ENCODE measurements around the gene PAFAH2. TPM values are rescaled to one million over a fixed set of nuclear protein-coding genes. Genes with fewer than 3 reads are reported as not detected.

Gene PAFAH2
- total RNA-seq, 1 experiment from 2014 or later, result 13.0 TPM

DNA sequence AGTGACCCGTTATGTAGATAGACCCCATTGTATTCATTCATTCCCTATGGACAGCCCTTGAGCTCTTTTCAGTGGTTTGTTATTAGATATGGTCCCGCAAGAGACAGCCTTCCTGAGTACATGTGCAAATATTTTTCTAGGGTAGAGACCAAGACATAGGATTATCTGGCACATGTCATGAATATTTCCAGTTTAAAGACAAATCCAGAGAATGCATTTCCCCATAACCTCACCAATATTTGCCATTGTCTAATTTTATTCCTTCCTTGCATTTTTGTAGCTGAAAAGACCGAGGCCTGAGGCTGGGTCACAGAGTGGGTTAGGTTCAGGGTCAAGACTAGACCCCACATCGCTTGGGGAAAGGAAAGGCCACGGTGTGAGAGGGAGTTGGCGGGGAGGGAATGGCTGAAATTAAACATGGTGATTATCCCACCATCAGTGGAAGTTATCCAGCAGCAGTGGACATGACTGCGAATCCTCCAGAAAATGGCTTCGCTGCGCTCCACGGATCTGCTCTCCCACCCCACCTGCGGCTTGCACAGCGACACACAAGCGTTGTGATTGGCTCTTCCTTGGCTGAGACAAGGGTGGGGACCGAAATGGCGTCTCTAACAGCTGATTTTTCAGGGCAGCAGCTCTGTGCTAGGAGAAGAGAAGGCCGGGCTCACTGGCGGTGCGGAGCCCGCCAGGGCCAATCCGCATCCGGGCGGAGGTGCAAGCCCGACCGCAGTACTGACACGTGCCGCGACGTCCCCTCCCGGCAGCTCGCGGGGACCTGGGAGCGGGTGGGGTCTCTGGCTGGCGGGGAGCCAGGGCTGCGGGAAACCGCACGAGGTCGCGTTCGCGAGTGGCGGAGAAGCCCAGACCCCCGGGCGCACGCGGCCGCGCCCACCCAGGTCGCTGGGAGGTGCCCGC, 75.5 kb downstream of the PAFAH2 start:
- intact Hi-C loops (cut with micrococcal nuclease), result no loop called here
- H3K9me3 ChIP-seq (ENCODE audit: control insufficient read depth in 1 of 2, insufficient read depth in 1 of 2, low read depth in 1 of 2, low read length in 2 of 2), result no peaks in the 10 kb centered on the region
- no peak for TF ChIP-seq SIN3A (IDR thresholded peaks at IDR 0.05; ENCODE audit: low read depth)
- TF ChIP-seq TCF7L2 (IDR thresholded peaks at IDR 0.05; ENCODE audit: borderline replicate concordance, extremely low read depth, insufficient read depth, insufficient read length), result no peak
- TF ChIP-seq, protein P1, sequence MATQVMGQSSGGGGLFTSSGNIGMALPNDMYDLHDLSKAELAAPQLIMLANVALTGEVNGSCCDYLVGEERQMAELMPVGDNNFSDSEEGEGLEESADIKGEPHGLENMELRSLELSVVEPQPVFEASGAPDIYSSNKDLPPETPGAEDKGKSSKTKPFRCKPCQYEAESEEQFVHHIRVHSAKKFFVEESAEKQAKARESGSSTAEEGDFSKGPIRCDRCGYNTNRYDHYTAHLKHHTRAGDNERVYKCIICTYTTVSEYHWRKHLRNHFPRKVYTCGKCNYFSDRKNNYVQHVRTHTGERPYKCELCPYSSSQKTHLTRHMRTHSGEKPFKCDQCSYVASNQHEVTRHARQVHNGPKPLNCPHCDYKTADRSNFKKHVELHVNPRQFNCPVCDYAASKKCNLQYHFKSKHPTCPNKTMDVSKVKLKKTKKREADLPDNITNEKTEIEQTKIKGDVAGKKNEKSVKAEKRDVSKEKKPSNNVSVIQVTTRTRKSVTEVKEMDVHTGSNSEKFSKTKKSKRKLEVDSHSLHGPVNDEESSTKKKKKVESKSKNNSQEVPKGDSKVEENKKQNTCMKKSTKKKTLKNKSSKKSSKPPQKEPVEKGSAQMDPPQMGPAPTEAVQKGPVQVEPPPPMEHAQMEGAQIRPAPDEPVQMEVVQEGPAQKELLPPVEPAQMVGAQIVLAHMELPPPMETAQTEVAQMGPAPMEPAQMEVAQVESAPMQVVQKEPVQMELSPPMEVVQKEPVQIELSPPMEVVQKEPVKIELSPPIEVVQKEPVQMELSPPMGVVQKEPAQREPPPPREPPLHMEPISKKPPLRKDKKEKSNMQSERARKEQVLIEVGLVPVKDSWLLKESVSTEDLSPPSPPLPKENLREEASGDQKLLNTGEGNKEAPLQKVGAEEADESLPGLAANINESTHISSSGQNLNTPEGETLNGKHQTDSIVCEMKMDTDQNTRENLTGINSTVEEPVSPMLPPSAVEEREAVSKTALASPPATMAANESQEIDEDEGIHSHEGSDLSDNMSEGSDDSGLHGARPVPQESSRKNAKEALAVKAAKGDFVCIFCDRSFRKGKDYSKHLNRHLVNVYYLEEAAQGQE (IDR thresholded peaks at IDR 0.05; ENCODE audit: low read depth), result no peak
- TF ChIP-seq CEBPB (IDR thresholded peaks at IDR 0.05; ENCODE audit: low read depth), result no peak
- no peak for TF ChIP-seq SRF (IDR thresholded peaks at IDR 0.05; ENCODE audit: low read depth)
- TF ChIP-seq ELF1 (IDR thresholded peaks at IDR 0.05; ENCODE audit: borderline replicate concordance, low read depth), result no peak
- TF ChIP-seq ZNF274 (IDR thresholded peaks at IDR 0.05; ENCODE audit: low read depth, low read length), result no peak
- no peak for TF ChIP-seq SP1 (IDR thresholded peaks at IDR 0.05; ENCODE audit: low read depth)
- TF ChIP-seq, protein P2, sequence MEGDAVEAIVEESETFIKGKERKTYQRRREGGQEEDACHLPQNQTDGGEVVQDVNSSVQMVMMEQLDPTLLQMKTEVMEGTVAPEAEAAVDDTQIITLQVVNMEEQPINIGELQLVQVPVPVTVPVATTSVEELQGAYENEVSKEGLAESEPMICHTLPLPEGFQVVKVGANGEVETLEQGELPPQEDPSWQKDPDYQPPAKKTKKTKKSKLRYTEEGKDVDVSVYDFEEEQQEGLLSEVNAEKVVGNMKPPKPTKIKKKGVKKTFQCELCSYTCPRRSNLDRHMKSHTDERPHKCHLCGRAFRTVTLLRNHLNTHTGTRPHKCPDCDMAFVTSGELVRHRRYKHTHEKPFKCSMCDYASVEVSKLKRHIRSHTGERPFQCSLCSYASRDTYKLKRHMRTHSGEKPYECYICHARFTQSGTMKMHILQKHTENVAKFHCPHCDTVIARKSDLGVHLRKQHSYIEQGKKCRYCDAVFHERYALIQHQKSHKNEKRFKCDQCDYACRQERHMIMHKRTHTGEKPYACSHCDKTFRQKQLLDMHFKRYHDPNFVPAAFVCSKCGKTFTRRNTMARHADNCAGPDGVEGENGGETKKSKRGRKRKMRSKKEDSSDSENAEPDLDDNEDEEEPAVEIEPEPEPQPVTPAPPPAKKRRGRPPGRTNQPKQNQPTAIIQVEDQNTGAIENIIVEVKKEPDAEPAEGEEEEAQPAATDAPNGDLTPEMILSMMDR (IDR thresholded peaks at IDR 0.05 in 2 of 3, conservative IDR thresholded peaks at IDR 0.05 in 1 of 3; ENCODE audit: borderline replicate concordance in 1 of 3, insufficient read depth in 1 of 3, low read depth in 2 of 3, low read length in 2 of 3), result no peak
- no peak for TF ChIP-seq EZH2 (IDR thresholded peaks at IDR 0.05)
- TF ChIP-seq, protein P3, sequence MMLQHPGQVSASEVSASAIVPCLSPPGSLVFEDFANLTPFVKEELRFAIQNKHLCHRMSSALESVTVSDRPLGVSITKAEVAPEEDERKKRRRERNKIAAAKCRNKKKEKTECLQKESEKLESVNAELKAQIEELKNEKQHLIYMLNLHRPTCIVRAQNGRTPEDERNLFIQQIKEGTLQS (IDR thresholded peaks at IDR 0.05), result no peak
- TF ChIP-seq, protein P4, sequence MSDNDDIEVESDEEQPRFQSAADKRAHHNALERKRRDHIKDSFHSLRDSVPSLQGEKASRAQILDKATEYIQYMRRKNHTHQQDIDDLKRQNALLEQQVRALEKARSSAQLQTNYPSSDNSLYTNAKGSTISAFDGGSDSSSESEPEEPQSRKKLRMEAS (IDR thresholded peaks at IDR 0.05), result no peak
- no peak for TF ChIP-seq RAD21 (IDR thresholded peaks at IDR 0.05; ENCODE audit: low read depth)
- H3K4me3 ChIP-seq (replicated peaks in 1 of 2; ENCODE audit: low read depth in 1 of 2, low read length in 2 of 2), result no peak overlapping the region
- RAD21 ChIA-PET (ENCODE audit: low non-redundant PET in 1 of 2, low total read pairs in 2 of 2, uncharacterized antibody in 2 of 2, unreplicated experiment in 2 of 2), result no interaction called here
- H3K9ac ChIP-seq (ENCODE audit: low read length), result no peak overlapping the region
- no peaks in the 10 kb centered on the region for H4K20me1 ChIP-seq (ENCODE audit: insufficient read depth)
- no peaks in the 10 kb centered on the region for H3K27me3 ChIP-seq (ENCODE audit: insufficient read depth, low read length)
- no TSS peak for BruUV-seq (replicated peaks)
- no peak overlapping the region for H3K4me2 ChIP-seq (ENCODE audit: low read length)
- POLR2A ChIA-PET, result no interaction called here
- no peak overlapping the region for H2AFZ ChIP-seq (ENCODE audit: low read depth, low read length, poor library complexity, severe bottlenecking)
- no peak for ATAC-seq
- no peak for DNase-seq (ENCODE audit: low read depth, low spot score)
- H3K9me2 ChIP-seq (ENCODE audit: insufficient read depth), result no peaks in the 10 kb centered on the region
- CTCF ChIA-PET, result no interaction called here
- H3K27ac ChIP-seq (ENCODE audit: low read depth, low read length), result no peak overlapping the region
- H3K4me1 ChIP-seq (ENCODE audit: control insufficient read depth in 1 of 2, insufficient read depth in 2 of 2, low read length in 2 of 2), result no peaks in the 10 kb centered on the region
- no peaks in the 10 kb centered on the region for H3K36me3 ChIP-seq (ENCODE audit: control insufficient read depth in 1 of 2, insufficient read depth in 2 of 2, low read length in 2 of 2)
- no peaks in the 10 kb centered on the region for H3K79me2 ChIP-seq (ENCODE audit: insufficient read depth, low read length)
